HL-60/S4 (cell line): ENCODE data around the gene EIF5A.

ENCODE experiments used
- in situ Hi-C: fragments of 300-500 bp; cut with MboI; formaldehyde crosslinking; loops from 2 replicates; pipeline ENCODE4 v1.14.3; 2022; ENCODE audit warnings: low sequenced_read_pairs

EIF5A gene

GRCh38 chr17:7312432-7313087 lies 5.1 kb downstream of the EIF5A start:
- in situ Hi-C loops = no loop called here

DNA sequence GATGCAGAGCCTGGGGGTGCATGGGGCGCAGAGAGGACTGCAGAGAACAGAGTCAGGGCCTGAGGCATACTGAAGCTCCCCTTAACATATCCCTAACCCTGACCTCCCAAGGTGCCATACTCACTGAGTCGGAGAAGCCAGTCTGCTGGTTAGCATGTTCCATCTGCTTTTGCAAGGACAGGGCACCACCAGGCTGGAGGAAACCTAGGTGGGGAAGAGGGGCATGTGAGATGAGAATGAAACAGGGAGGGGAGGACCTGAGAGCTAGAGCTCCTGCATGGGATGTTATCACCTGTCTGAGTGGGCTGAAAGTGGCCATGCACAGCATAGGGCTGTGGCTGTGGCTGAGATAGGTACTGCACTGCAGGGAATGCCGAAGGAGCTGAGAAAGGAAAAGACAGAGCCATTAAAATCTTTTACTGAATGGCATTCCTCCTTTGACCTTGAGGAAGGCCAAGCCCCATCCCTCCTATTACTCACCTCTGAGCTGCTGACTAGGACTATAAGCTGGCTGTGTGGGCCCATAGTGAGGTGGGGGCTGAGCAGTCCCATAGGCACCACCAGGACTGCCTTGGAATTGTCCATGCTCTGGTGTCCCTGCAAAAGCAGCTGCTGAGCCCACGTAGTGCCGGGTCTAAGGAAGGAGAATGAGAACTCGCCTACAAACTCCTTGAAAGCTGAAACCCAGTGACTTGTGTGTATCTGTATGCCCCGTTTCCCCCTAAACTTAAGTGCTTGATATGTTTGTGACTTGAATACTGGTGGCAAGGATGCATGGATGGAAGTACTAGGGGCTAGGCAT lies 5.9 kb downstream of the EIF5A start:
- in situ Hi-C loops = no loop called here

- in situ Hi-C loops = no loop called here
Observed at GRCh38 chr17:7313890-7314718, 6.7 kb downstream of the EIF5A start.

GRCh38 chr17:7314719-7315569 lies 7.5 kb downstream of the EIF5A start, which contains the start of gene GPS2:
Gene GPS2, minus strand, starts transcription at chr17:7315360. Its CDS starts 308 bp downstream, at chr17:7315052.
- in situ Hi-C loops = no loop called here

DNA sequence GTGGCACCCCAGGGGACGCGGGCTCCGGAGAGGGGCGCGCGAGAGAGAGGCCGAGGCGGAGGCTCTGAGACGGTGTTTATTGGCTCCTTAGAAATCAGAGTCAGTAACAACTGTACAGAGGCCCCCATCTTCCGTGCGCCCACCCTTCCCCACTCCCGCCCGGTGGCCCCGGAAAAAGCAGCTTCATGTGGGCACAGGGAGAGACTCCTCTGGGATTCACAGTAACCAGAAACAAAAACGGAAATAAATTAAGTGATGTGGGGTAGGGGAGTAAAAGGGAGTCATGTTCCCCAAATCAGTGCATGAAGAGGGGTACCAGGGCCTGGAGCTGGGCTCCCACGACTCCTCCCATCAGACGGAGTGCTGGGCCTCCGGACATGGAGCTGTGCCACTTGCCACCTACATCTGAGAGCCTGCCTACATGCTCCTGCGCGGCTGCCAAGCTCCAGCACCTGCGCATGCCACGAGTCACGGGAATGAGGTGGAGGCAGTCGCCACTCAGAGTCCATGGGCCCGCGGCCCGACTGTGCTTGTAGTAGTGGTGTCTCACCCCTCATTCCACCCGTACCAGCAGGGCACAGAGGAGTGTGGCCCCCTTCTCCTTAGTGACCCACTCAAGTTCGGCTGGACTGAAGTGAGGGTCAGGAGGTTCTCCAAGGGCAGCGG lies 8.3 kb downstream of the EIF5A start:
- in situ Hi-C loops = no loop called here

- in situ Hi-C loops = no loop called here
Observed at GRCh38 chr17:7317161-7317803, 9.9 kb downstream of the EIF5A start.

GRCh38 chr17:7318121-7318860 lies 10.9 kb downstream of the EIF5A start:
- in situ Hi-C loops = no loop called here

DNA sequence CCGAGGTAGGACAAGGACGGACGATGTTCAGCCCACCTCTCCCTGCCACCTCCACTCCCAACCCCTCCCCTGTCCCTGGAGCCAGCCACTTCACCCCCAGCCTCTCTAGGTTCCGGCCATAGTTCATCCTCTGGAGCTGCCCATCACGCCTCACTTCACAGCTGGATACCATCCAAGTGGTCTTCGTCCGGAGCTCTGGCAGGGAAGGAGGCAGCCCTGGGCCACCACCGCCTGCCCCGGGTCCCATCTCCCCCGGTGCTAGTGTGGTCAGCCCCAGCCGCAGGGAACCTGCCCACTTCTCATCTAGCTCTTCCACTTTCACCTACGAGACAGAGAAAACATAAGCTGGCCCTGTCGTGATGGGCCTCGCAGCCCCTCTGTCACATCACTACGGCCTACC lies 14.0 kb downstream of the EIF5A start:
- in situ Hi-C loops = no loop called here

DNA sequence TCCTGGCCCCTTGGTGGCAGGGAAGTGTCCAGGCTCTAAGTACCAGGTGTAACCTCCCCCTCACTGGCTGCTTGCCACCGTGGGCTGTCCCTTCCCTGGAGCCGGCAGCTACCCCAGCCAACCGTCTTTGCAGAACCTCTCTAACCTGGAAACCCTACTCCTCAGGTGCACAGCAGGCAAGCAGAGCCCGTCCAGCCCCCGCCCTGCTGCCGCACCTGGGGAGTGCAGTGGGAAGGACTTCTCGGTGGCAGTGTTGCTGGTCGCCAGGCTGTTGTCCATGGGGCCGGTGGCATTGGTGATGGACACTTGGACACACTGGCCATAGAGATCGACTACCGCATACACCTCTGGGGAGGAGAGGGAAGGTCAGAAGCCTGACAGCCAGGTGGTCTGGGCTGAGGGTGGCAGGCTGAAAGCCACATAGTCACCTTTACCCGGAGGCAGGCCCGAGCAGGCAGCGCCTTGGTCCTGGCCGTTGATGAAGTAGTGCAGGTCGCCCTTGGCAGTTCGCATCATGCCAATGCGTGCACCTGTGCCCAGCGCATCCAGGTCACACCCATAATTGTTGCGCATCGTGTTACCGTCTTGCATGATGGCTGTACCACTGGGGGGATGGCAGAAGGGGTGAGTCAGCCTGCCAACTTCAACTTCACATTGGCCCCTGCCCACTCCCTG lies 15.2 kb downstream of the EIF5A start:
- in situ Hi-C loops = no loop called here

GRCh38 chr17:7323731-7324437 lies 16.5 kb downstream of the EIF5A start:
- in situ Hi-C loops = no loop called here

DNA sequence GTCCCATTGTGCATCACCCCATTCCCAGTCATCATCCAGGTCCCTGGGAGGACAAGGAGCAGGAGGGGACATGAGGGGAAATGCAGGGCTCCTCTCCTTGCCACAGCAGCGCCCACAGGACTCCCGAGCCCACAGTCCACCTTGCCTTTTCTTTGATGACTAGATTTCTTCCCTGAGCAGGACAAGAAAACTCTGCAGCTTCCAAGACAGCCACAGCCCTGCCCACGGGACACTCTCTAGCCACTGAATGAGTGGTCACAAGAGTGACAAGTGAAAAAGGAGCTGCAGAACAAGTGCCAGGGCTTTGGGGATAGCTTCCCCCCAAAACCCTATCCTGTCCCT lies 17.0 kb downstream of the EIF5A start:
- in situ Hi-C loops = no loop called here

- in situ Hi-C loops = no loop called here
Observed at GRCh38 chr17:7325031-7325528, 17.7 kb downstream of the EIF5A start.

DNA sequence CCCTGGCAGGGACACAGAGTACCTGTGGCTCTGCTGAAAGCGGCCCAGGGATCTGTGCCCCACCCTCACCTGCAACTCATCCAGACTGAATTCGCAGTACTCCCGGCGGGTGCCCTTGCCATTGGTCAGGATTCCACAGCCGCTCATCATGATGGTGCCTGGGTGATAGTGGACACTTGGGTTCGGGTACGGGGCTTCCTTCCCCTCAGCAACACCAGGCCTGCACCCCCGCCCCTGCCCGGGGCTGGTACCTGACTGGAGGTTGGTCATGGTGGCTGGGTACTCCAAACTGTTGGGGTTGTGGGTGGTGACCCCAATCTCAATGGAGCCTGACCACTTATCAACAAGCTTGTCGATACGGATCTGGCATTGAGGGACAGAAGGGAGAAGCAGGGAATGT lies 18.8 kb downstream of the EIF5A start:
- in situ Hi-C loops = no loop called here

DNA sequence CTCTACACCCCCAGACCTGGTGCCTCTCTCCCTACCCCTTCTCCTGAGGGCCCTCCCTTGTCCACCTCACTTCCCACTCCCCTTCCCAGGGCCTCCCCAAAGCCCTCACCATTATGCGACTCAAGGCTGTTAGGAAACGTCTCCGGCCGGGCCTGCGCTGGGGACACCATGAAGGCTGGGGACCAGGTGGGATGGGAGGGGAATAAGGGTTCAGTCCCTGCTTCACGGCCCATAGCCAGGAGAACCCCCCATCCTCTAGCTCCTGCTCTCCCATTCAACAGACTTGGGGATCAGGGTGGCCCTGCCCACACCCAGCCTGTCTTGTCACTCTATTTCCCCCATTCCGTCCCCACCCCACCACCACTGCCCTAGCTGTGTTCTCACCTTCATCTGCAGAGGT lies 19.6 kb downstream of the EIF5A start:
- in situ Hi-C loops = no loop called here

GRCh38 chr17:7327501-7327900 lies 20.1 kb downstream of the EIF5A start:
- in situ Hi-C loops = no loop called here

DNA sequence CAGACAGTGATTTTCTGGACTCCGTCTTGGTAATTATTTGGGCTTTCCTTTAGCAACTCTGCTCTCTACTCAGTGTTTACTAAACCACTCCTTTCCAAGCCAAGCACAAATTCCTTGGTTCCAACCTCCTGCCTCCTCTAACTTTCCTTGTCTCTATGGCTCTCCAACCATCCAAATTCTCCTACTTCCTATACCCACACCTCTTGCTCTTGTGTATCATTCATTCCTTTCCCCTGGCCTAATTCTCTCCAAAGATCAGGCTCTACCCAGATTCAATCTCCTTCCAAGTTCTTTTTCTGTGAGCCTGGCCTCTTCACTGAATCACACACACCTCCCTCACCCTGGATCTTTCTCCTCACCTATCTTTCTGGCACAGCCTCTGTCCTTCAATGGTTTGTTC lies 20.6 kb downstream of the EIF5A start:
- in situ Hi-C loops = no loop called here

DNA sequence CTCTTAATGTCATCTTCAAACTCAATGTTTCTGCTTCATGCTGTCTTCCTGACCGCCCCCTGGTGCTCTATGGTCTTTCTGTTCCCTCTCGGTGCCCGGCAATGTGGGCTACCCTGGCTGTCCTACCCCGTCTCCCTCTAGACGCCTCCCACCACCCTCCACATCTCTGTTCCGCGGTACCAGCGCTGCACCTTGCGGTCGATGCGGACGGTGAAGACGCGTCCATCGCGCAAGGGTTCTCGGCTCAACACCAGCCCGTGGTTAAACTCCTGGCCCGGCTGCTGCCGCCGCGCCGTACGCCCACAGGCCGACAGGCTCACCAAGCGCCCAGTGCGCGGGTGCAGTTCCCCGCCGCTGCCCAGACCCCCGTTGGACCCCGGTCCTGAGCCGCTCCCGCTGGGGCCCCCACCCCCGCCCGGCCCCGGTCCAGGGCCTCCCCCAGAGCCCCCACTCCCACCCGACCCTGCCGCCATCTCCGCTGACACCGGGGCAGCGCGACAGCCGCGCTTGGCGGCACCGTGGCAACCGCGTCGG lies 21.5 kb downstream of the EIF5A start, which contains the start of gene NEURL4:
Gene NEURL4, minus strand, starts transcription at position 496 of the 534 bp plus-strand sequence. Its CDS starts 23 bp downstream, at position 473.
- in situ Hi-C loops = no loop called here
